ENCODE measurements around the gene EXOC6B.

Gene EXOC6B

GRCh38 chr2:72828840-72829507 lies 3.1 kb upstream of the EXOC6B start:
- DNase-seq = no peak

- DNase-seq = peak; percentile 45
Observed at GRCh38 chr2:72827966-72828646, 2.3 kb upstream of the EXOC6B start.

- DNase-seq = no peak
Observed at GRCh38 chr2:72827487-72827886, 1.7 kb upstream of the EXOC6B start.

- DNase-seq = no peak
Observed at GRCh38 chr2:72826156-72826477, 284 bp upstream of the EXOC6B start.

GRCh38 chr2:72824224-72824842 lies 1.5 kb downstream of the EXOC6B start:
- peak; percentile 61 for DNase-seq

GRCh38 chr2:72822794-72823193 lies 3.0 kb downstream of the EXOC6B start:
- no peak for DNase-seq

GRCh38 chr2:72821983-72822382 lies 3.9 kb downstream of the EXOC6B start:
- DNase-seq = no peak

- no peak for DNase-seq
Observed at GRCh38 chr2:72821118-72821517, 4.7 kb downstream of the EXOC6B start.

- no peak for DNase-seq
Observed at GRCh38 chr2:72819501-72819900, 6.3 kb downstream of the EXOC6B start.

GRCh38 chr2:72815655-72816278 lies 10.1 kb downstream of the EXOC6B start:
- DNase-seq = no peak

GRCh38 chr2:72813841-72814240 lies 12.0 kb downstream of the EXOC6B start:
- DNase-seq = peak; percentile 8

GRCh38 chr2:72810165-72810564 lies 15.7 kb downstream of the EXOC6B start:
- DNase-seq = no peak

- DNase-seq = no peak
Observed at GRCh38 chr2:72809095-72809494, 16.7 kb downstream of the EXOC6B start.

- peak; percentile 47 for DNase-seq
Observed at GRCh38 chr2:72806280-72806945, 19.4 kb downstream of the EXOC6B start.

- DNase-seq = no peak
Observed at GRCh38 chr2:72803626-72804320, 22.1 kb downstream of the EXOC6B start.

- peak; percentile 28 for DNase-seq
Observed at GRCh38 chr2:72803151-72803550, 22.7 kb downstream of the EXOC6B start.

GRCh38 chr2:72800492-72800891 lies 25.3 kb downstream of the EXOC6B start:
- DNase-seq = no peak

GRCh38 chr2:72797740-72798139 lies 28.1 kb downstream of the EXOC6B start:
- DNase-seq = no peak

GRCh38 chr2:72796766-72797165 lies 29.1 kb downstream of the EXOC6B start:
- DNase-seq = no peak

- no peak for DNase-seq
Observed at GRCh38 chr2:72794572-72794971, 31.3 kb downstream of the EXOC6B start.

GRCh38 chr2:72793798-72794440 lies 31.9 kb downstream of the EXOC6B start:
- DNase-seq = peak; percentile 5

- DNase-seq = no peak
Observed at GRCh38 chr2:72789241-72789640, 36.6 kb downstream of the EXOC6B start.
